GM21717 (cell line): ENCODE data around the gene OTOA.
"Not testable (repeated sequence)": the region's sequence is repeated elsewhere in the genome, so short reads cannot be mapped to it uniquely, and the experiment has no call there.

Experiments
- ATAC-seq: cut with Tn5 transposase; IDR thresholded peaks from one replicate; pipeline ENCODE4 v1.9.1; 2021; ENCODE audit warnings: mild to moderate bottlenecking, moderate library complexity; ENCODE audit not compliant: unreplicated experiment

Gene OTOA

DNA sequence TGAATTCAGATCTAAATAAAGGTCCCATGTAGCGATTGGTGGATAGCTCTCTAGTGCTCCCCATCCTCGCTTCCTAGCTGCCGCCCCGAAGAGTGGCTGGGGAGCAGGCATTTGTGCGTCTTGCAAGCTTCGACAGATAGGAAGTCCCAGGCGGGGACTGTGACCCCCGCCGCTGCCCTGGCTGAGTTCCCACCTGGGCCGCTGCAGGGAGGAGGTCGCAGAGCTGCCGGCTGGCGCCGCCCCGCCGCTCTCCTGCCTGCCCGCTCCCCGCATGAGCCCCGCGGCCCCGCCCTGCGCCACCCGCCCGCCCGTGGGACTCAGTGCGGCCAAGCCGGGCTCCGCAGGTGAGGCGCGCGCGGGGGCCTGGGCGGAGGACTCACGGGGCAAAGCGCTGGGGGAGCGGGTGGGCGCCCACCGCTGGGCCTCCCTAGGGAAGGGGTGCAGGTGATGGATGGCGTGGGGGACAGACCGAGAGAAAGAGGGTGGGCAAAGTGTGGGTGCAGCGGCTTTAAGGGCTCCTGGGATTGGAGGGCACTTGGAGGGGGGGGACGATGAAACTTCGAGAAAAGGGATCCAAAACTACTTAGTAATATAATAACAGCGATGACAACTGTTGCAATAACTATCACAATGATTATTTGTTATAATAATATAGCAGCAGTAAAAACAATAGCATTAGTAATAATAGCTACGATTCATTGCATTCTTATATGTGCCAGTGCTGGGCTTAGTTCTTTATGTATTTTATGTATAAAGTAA is at the start of gene OTOA:
Gene OTOA (plus strand): TSS at position 80 of the 759 bp plus-strand sequence. CDS start 14,547 bp downstream, outside the sequence.
- no peak for ATAC-seq

- no peak for ATAC-seq
These were observed 48.9 kb upstream of the OTOA start for GRCh38 chr16:21614896-21615295.

DNA sequence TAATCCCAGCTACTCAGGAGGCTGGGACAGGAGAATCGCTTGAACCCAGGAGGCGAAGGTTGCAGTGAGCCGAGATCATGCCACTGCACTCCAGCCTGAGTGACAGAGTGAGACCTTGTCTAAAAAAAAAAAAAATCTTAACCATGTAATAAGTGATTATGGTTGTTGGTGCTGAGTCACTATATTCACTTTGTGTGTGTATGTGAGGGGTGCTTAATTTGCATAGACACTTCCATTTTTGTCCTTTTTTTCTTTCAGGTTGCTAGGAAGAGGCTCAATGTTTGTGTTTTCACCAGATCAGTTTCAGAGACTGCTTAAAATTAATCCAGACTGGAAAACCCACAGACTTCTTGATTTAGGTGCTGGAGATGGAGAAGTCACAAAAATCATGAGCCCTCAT is 46.2 kb upstream of the OTOA start:
- ATAC-seq = no peak

DNA sequence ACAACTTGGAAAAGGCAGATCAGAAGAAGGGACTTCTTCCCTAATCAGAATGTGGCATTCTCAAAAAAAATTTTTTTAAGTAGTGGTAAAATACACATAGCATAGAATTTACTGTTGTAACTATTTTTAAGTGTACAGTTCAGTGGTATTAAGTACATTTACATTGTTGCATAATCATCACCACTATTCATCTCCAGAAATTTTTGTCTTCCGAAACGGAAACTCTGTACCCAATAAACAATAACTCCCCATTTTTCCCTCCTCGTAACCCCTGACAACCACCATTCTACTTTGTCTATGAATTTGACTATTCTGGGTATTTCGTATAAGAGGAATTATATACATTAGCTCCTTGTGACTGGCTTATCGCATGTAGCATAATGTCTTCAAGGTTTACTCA is 45.5 kb upstream of the OTOA start:
- no peak for ATAC-seq

DNA sequence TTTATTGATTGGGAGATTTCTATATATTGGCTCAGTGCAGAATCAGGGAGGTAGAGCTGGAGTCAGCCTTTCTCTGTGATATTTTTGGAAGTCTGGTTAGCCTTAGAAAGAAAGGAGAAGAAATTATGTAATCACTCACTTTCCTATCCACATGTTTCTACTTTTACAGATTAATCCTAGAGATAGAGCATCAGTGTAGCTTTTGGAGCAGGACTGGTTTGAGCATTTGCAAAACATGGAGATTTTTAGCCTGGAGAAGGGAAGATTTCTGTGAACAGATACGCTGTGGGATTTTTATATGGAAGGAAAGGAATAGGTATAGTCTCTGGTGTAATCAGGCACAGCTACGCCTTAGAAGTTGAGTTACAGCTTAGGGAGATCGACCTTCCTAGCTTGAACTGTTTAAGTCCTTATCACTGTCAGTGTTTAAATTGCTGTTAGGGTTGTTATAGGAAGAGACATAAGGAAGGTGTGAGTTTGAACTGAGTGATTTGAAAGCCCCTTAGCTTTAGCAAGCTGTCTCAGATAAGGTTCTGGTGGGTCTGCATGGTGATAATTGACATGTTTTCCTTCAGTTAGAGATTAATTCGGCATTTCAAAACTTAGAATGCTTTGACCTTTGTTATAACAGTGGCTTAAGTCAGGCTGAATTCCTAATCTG is 43.9 kb upstream of the OTOA start:
- no peak for ATAC-seq

GRCh38 chr16:21620592-21620991 is 43.2 kb upstream of the OTOA start:
- ATAC-seq = no peak

GRCh38 chr16:21622545-21622944 is 41.2 kb upstream of the OTOA start:
- ATAC-seq = no peak

DNA sequence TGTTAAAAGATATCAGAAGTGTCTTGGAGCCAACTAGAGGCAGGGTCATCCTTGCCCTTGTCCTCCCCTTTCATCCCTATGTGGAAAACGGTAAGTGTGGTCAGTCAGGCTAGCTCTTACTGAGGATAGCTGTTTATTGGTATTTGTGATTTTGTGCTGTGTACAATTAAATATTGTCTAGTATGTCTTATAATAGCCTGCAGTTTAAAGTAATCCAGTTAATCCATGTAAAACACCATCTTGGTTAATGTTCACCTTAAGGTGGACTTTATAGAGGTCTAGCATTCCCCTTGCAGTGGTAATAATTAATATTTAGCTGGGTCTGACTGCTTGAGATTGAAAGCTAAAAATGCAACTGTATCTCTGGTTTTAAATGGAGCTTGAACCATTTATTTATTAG is 38.7 kb upstream of the OTOA start:
- no peak for ATAC-seq

DNA sequence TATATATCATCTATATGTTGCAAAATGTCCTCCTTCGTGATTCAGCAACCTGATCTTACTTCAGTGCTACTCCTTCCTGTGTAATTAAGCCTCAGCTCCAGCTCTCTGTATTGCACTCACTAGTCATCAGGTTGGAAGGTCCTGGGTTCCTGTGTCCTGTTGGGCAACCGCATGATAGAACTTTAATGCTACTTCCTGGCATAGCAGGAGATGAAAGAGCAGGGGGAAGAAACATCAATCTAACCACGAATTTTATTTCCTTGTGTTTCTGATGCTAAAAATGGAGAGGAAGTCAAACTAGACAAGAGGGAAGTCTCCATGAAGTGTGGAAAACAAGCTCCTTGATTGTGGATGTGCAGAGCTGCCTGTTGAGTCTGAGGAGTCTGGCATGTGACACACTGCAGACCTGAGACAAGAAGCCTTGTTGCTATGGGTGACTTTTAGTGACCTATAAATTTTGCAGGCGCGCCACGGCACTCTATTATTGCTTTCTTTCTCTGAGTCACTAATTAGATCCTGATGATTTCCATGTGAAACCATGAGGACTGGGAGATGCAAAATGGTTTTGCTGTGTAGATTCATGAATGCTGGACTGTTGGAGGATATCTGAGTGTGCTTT is 37.0 kb upstream of the OTOA start:
- ATAC-seq = no peak

- ATAC-seq = no peak
These were observed 35.5 kb upstream of the OTOA start for GRCh38 chr16:21628121-21628726.

- no peak for ATAC-seq
These were observed 35.0 kb upstream of the OTOA start for GRCh38 chr16:21628772-21629171.

GRCh38 chr16:21629616-21630539 is 33.9 kb upstream of the OTOA start:
- not testable (repeated sequence) for ATAC-seq

DNA sequence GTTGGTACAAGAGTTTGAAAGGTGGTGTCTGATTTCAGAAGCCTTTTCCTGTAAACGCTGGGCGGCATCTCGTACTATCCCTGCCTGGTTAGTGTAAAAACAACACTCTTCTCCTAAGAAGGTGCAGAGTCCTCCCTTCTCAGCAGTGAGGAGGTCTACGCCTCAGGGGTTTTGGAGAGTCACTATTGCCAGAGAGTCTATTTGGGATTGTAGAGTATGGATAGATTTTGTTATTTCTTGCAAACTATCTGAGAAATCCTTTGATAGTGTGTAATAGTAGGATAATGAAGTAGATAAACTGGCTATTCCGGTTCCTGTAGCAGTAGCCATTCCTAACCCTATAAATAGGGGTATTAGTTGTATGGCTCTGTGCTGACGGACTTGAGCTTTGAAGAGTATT is 32.9 kb upstream of the OTOA start:
- ATAC-seq = not testable (repeated sequence)

DNA sequence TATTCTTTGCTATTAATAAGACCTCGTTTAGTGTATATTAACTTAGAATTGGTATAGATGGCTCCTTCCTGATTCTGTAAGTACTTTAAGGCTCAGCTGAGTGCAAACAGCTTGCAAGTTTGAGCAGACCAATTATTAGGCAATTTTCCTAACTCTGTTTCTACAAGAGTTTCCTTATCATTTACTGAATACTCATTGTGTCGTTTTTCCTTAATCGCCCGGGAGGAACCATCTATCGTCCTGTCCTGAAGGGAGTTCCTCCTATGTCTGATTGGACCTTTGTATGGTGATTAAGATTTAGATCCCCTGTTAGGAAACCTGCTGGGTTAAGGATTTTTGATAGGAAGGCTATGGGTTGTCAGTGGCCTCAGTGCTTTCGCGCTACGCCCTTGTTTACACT is 32.4 kb upstream of the OTOA start:
- not testable (repeated sequence) for ATAC-seq

GRCh38 chr16:21631951-21632575 is 31.7 kb upstream of the OTOA start:
- ATAC-seq = not testable (repeated sequence)

DNA sequence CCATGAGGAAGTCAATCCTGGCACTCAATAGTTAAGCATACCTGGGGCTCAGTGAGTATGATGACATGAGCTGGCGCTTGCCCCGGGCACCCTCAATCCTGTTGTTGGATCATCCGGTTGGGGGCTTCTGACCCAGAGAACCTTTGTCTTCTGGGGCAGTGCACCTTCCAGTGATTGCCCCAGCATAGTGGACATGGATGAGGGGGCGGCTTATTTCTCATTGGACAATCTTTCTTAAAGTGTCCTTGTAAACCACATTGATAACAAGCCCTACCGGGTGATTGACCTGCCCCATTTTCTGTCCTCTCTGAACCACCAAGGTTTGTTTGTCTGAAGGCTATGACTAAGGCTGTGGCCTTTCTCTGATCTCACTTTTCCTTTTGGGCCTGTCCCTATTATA is 29.6 kb upstream of the OTOA start:
- no peak for ATAC-seq

DNA sequence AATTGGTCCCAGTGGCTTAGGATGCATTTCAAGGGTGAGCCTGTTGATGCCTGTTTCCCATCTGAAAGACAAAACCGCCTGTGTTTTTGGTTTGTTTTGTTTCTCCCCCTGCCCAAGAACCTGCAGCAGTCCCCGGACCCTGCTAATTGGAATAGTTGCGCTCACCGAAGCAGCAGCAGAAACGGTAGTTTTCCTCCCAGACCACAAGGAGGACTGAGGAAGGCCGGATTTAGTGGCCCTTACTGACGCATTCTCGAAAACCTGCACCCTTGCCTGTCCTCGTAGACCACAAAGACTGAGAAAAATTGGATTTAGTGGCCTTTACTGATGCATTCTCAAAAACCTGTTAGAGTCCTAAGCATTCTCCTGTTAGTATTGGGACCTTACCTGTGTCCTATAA is 28.1 kb upstream of the OTOA start:
- not testable (repeated sequence) for ATAC-seq

DNA sequence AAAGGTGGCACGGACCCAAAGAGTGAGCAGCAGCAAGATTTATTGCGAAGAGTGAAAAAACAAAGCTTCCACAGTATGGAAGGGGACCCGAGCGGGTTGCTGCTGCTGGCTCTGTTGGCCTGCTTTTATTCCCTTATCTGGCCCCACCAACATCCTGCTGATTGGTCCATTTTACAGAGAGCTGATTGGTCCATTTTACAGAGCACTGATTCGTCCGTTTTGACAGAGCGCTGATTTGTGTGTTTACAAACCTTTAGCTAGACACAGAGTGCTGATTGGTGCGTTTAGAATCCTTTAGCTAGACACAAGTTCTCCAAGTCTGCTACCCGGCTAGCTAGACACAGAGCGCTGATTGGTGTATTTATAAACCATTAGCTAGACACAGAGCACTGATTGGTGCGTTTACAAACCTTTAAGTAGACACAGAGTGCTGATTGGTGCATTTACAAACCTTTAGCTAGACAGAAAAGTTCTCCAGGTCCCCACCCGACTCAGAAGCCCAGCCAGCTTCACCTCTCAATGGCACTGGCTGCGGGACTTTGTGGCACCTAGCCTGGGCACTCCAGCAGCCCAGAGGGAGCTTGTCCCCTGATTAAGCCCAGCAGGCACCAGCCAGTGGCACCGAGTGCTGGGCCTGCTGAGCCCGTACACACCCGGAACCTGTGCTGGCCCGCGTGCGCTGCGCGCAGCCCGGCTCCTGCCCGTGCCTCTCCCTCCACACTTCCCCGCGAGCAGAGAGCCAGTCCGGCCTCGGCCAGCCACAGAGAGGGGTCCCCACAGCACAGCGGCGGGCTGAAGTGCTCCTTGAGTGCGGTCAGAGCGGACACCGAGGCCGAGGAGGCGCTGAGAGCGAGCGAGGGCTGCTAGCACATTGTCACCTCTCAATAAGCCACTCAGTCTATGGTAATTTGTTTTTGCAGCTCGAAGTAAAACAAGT is 26.5 kb upstream of the OTOA start:
- no peak for ATAC-seq

- no peak for ATAC-seq
These were observed 25.2 kb upstream of the OTOA start for GRCh38 chr16:21638573-21638975.
